PC-9 (cell line): ENCODE data around the gene CDKN1B. TPM values are rescaled to one million over a fixed set of nuclear protein-coding genes. Genes with fewer than 3 reads are reported as not detected.
A peak's percentile ranks its signal among the peaks of the same experiment; 100 is the strongest.

Experiments
- BruUV-seq: library from RNA; stranded (reverse); fragments of 400-500 nt; replicated peaks from 2 replicates; lab custom pipeline; 2021; lab: Mats Ljungman, UMichigan
- CTCF ChIA-PET: fragments of 300-600 bp; sonication (Branson Sonifier 250); formaldehyde crosslinking; loops from one replicate; lab custom pipeline; 2022; ENCODE audit warnings: antibody characterized with exemption; lab: Charles Lee
- POLR2A ChIA-PET: fragments of 300-600 bp; sonication (Branson Sonifier 250); formaldehyde crosslinking; loops from one replicate; lab custom pipeline; 2022; ENCODE audit warnings: antibody characterized with exemption; ENCODE audit not compliant: unreplicated experiment; lab: Charles Lee
- DNase-seq, 2 experiments: peaks; one replicate each; pipeline versions ENCODE4 v3.0.0 to v3.0.0-alpha.2; 2015 to 2022; ENCODE audit warnings: mixed read lengths in 1 of 2
- H2AFZ ChIP-seq: fragments of 200-600 bp; sonication (generic); 2 replicates; pipeline ENCODE4 v1.8.1; 2017; ENCODE audit warnings: antibody characterized with exemption
- H3F3A ChIP-seq: fragments of 200-600 bp; sonication (generic); 2 replicates; pipeline ENCODE4 v1.8.1; 2017; ENCODE audit warnings: antibody characterized with exemption, mild to moderate bottlenecking, low read depth; ENCODE audit not compliant: insufficient read depth
- H3K27ac ChIP-seq: fragments of 200-600 bp; sonication (generic); 2 replicates; pipeline ENCODE4 v1.6.1; 2016; ENCODE audit warnings: mixed run types
- H3K27me3 ChIP-seq: fragments of 200-600 bp; sonication (generic); 2 replicates; pipeline ENCODE4 v1.6.1; 2016; ENCODE audit warnings: low read depth, mixed run types; ENCODE audit not compliant: insufficient read depth
- H3K36me3 ChIP-seq: fragments of 200-600 bp; sonication (generic); 2 replicates; pipeline ENCODE4 v1.6.1; 2016; ENCODE audit warnings: low read depth, mixed run types
- H3K4me1 ChIP-seq: fragments of 200-600 bp; sonication (generic); replicated peaks from 2 replicates; pipeline ENCODE4 v1.6.1; 2016; ENCODE audit warnings: mixed run types; ENCODE audit not compliant: insufficient read depth
- H3K4me2 ChIP-seq: fragments of 200-600 bp; sonication (generic); 2 replicates; pipeline ENCODE4 v1.6.1; 2017; ENCODE audit warnings: mixed run types
- H3K4me3 ChIP-seq: fragments of 200-600 bp; sonication (generic); 2 replicates; pipeline ENCODE4 v1.6.1; 2016; ENCODE audit warnings: mixed run types
- H3K79me2 ChIP-seq: fragments of 200-600 bp; sonication (generic); 2 replicates; pipeline ENCODE4 v1.6.1; 2017; ENCODE audit warnings: low read depth, mixed run types
- H3K9me2 ChIP-seq: fragments of 200-600 bp; sonication (generic); 2 replicates; pipeline ENCODE4 v1.8.1; 2017; ENCODE audit warnings: mild to moderate bottlenecking; ENCODE audit not compliant: insufficient read depth
- H3K9me3 ChIP-seq: fragments of 200-600 bp; sonication (generic); 2 replicates; pipeline ENCODE4 v1.8.1; 2016; ENCODE audit warnings: low read depth; ENCODE audit not compliant: insufficient read depth
- H4K20me1 ChIP-seq: fragments of 200-600 bp; sonication (generic); 2 replicates; pipeline ENCODE4 v1.8.1; 2017; ENCODE audit not compliant: insufficient read depth
- CTCF ChIP-seq: fragments of 200-600 bp; sonication (generic); conservative IDR thresholded peaks from 2 replicates; pipeline ENCODE4 v1.6.1; 2017; ENCODE audit warnings: mixed run types, antibody characterized with exemption, mild to moderate bottlenecking, moderate library complexity
- EZH2 ChIP-seq: fragments of 200-600 bp; sonication (generic); IDR thresholded peaks from 2 replicates; pipeline ENCODE4 v1.8.0; 2017; ENCODE audit warnings: antibody characterized with exemption, low read depth
- intact Hi-C: fragments of 100-400 bp; cut with micrococcal nuclease; formaldehyde crosslinking; loops from one replicate; pipeline ENCODE4 v1.10.0; 2022; ENCODE audit not compliant: unreplicated experiment
- total RNA-seq: library from RNA; stranded (reverse); gene quantifications from 2 replicates; pipeline ENCODE4 v1.2.3, GENCODE V29; 2021

The CDKN1B gene
- total RNA-seq, 1 experiment from 2014 or later = 67.5 TPM

- H3K9me2 ChIP-seq = no peaks in the 10 kb centered on the region
- H3F3A ChIP-seq = peaks cover 10% of the 10 kb centered on the region
- H3K27me3 ChIP-seq = no peaks in the 10 kb centered on the region
- BruUV-seq = no TSS peak
- H3K4me1 ChIP-seq = peaks cover 20% of the 10 kb centered on the region
- H3K79me2 ChIP-seq = peaks cover 36% of the 10 kb centered on the region
- ChIA-PET CTCF (interaction anchor here (2.0 kb wide), 1 partner anchor 22 kb away, joined by 6 read pairs; no protein-coding TSS in a partner anchor), POLR2A (no interaction called here)
- H3K4me3 ChIP-seq = no peak overlapping the region
- H2AFZ ChIP-seq = no peak overlapping the region
- H3K4me2 ChIP-seq = no peak overlapping the region
- H3K9me3 ChIP-seq = no peaks in the 10 kb centered on the region
- no peak for DNase-seq
- intact Hi-C loops = loop anchor here (5.0 kb wide), 2 partner anchors 382 to 1993 kb away; partner anchors contain the start of gene YBX3
- no peak overlapping the region for H3K27ac ChIP-seq
- H3K36me3 ChIP-seq = peaks cover 21% of the 10 kb centered on the region
- no peak for TF ChIP-seq CTCF
- no peak for TF ChIP-seq EZH2
- H4K20me1 ChIP-seq = peaks cover 8% of the 10 kb centered on the region
Measured at GRCh38 chr12:12715128-12715458, 2.1 kb upstream of the CDKN1B start.

- Histone ChIP-seq H3K4me3 (peak overlapping the region; percentile 96; the same call in 1 of the 2 replicates), H3K9me3 (no peaks in the 10 kb centered on the region), H3K9me2 (no peaks in the 10 kb centered on the region), H4K20me1 (peaks cover 8% of the 10 kb centered on the region), H3F3A (peaks cover 10% of the 10 kb centered on the region), H2AFZ (peak overlapping the region; percentile 89), H3K27ac (peak overlapping the region; percentile 98), H3K36me3 (peaks cover 23% of the 10 kb centered on the region), H3K79me2 (peaks cover 41% of the 10 kb centered on the region), H3K27me3 (no peaks in the 10 kb centered on the region), H3K4me2 (peak overlapping the region; percentile 100), H3K4me1 (peaks cover 25% of the 10 kb centered on the region)
- DNase-seq = peak in 1 of 2 experiments; percentile 17
- ChIA-PET POLR2A (interaction anchor here (0.6 to 0.9 kb wide), 4 partner anchors 10 to 377 kb away, joined by 3 to 12 read pairs (median 4); no protein-coding TSS in a partner anchor), CTCF (interaction anchor here (0.5 to 2.0 kb wide), 2 partner anchors 21 to 419 kb away, joined by 6 to 8 read pairs; no protein-coding TSS in a partner anchor)
- TF ChIP-seq CTCF = no peak
- TF ChIP-seq EZH2 = no peak
- BruUV-seq = no TSS peak
- intact Hi-C loops = loop anchor here (2.0 to 5.0 kb wide), 3 partner anchors 271 to 1993 kb away; partner anchors contain the start of gene YBX3
Measured at GRCh38 chr12:12715459-12716150, 1.6 kb upstream of the CDKN1B start.

- peaks cover 48% of the 10 kb centered on the region for H3K79me2 ChIP-seq
- TF ChIP-seq CTCF (no peak), EZH2 (no peak)
- peaks cover 31% of the 10 kb centered on the region for H3K4me1 ChIP-seq
- BruUV-seq = TSS peak; percentile 81
- peak overlapping the region; percentile 98 for H3K27ac ChIP-seq
- H4K20me1 ChIP-seq = peaks cover 8% of the 10 kb centered on the region
- H2AFZ ChIP-seq = peak overlapping the region; percentile 89
- intact Hi-C loops = loop anchor here (2.0 to 5.0 kb wide), 3 partner anchors 271 to 1994 kb away; partner anchors contain the start of gene YBX3
- peaks cover 27% of the 10 kb centered on the region for H3K36me3 ChIP-seq
- ChIA-PET POLR2A (interaction anchor here (0.6 to 0.9 kb wide), 4 partner anchors 9 to 377 kb away, joined by 3 to 12 read pairs (median 4); no protein-coding TSS in a partner anchor), CTCF (interaction anchor here (0.5 to 2.0 kb wide), 3 partner anchors 19 to 420 kb away, joined by 3 to 8 read pairs (median 6); no protein-coding TSS in a partner anchor)
- H3K9me3 ChIP-seq = no peaks in the 10 kb centered on the region
- peaks cover 13% of the 10 kb centered on the region for H3F3A ChIP-seq
- no peaks in the 10 kb centered on the region for H3K27me3 ChIP-seq
- peak in 1 of 2 experiments; percentile 19 for DNase-seq
- peak overlapping the region; percentile 100 for H3K4me2 ChIP-seq
- no peaks in the 10 kb centered on the region for H3K9me2 ChIP-seq
- H3K4me3 ChIP-seq = peak overlapping the region; percentile 96
Measured at GRCh38 chr12:12716151-12716792, 896 bp upstream of the CDKN1B start.
